Neural cell (in vitro differentiated cells): ENCODE results near the gene PDE1A. TPM values are rescaled to one million over a fixed set of nuclear protein-coding genes. Genes with fewer than 3 reads are reported as not detected.
"Not testable (repeated sequence)": the region's sequence is repeated elsewhere in the genome, so short reads cannot be mapped to it uniquely, and the experiment has no call there.

ENCODE experiments used
- H2AFZ ChIP-seq: fragments of 200-600, 300-800 bp; sonication (generic), shearing (Covaris generic); 2 replicates; pipeline ENCODE4 v1.6.0; 2014; ENCODE audit warnings: low read depth, mild to moderate bottlenecking, antibody characterized with exemption, low read length, moderate library complexity
- H3F3A ChIP-seq: fragments of 200-600 bp; shearing (Covaris generic); 2 replicates; pipeline ENCODE4 v1.6.1; 2016; ENCODE audit warnings: mild to moderate bottlenecking, moderate library complexity, mixed read lengths, antibody characterized with exemption, low read length; ENCODE audit not compliant: insufficient read depth, poor library complexity, severe bottlenecking
- H3K27ac ChIP-seq: fragments of 200-600, 300-800 bp; sonication (generic), shearing (Covaris generic); 2 replicates; pipeline ENCODE4 v1.5.1; 2014; ENCODE audit warnings: mild to moderate bottlenecking, low read length, moderate library complexity
- H3K27me3 ChIP-seq: fragments of 300-800, 200-600 bp; sonication (generic), shearing (Covaris generic); 2 replicates; pipeline ENCODE4 v1.6.0; 2014; ENCODE audit warnings: mild to moderate bottlenecking, low read depth, low read length, moderate library complexity; ENCODE audit not compliant: insufficient read depth
- H3K36me3 ChIP-seq: fragments of 300-800, 200-600 bp; sonication (generic), shearing (Covaris generic); 2 replicates; pipeline ENCODE4 v1.5.1; 2014; ENCODE audit warnings: mild to moderate bottlenecking, antibody characterized with exemption, low read length, moderate library complexity; ENCODE audit not compliant: insufficient read depth
- H3K4me2 ChIP-seq: fragments of 300-800, 200-600 bp; sonication (generic), shearing (Covaris generic); 2 replicates; pipeline ENCODE4 v1.6.0; 2014; ENCODE audit warnings: mild to moderate bottlenecking, low read length
- H3K4me3 ChIP-seq: fragments of 300-800, 200-600 bp; sonication (generic), shearing (Covaris generic); 2 replicates; pipeline ENCODE4 v1.5.1; 2014; ENCODE audit warnings: mild to moderate bottlenecking, low read length, moderate library complexity
- H3K79me2 ChIP-seq: fragments of 200-600 bp; shearing (Covaris generic); replicated peaks from 2 replicates; pipeline ENCODE4 v1.6.0; 2014; ENCODE audit warnings: mild to moderate bottlenecking, low read length, moderate library complexity; ENCODE audit not compliant: insufficient read depth
- H3K9ac ChIP-seq: fragments of 300-800, 200-600 bp; sonication (generic), shearing (Covaris generic); 2 replicates; pipeline ENCODE4 v1.6.1; 2016; ENCODE audit warnings: mild to moderate bottlenecking, low read length, mixed read lengths
- H3K9me2 ChIP-seq: fragments of 200-600 bp; shearing (Covaris generic); 2 replicates; pipeline ENCODE4 v1.6.1; 2016; ENCODE audit warnings: mild to moderate bottlenecking, low read length, mixed read lengths; ENCODE audit not compliant: insufficient read depth
- H3K9me3 ChIP-seq: fragments of 200-600, 300-800 bp; sonication (generic), shearing (Covaris generic); 2 replicates; pipeline ENCODE4 v1.6.1; 2016; ENCODE audit warnings: mild to moderate bottlenecking, mixed run types, low read length, moderate library complexity, mixed read lengths
- H4K20me1 ChIP-seq: fragments of 200-600 bp; shearing (Covaris generic); 2 replicates; pipeline ENCODE4 v1.6.1; 2016; ENCODE audit warnings: mild to moderate bottlenecking, mixed run types; ENCODE audit not compliant: insufficient read depth
- CTCF ChIP-seq: fragments of 450-650 bp; IDR thresholded peaks from 2 replicates; pipeline ENCODE4 v1.5.1; 2014; ENCODE audit warnings: antibody characterized with exemption, mild to moderate bottlenecking, moderate library complexity; ENCODE audit not compliant: poor library complexity, severe bottlenecking
- EP300 ChIP-seq: fragments of 450-650 bp; conservative IDR thresholded peaks from 2 replicates; pipeline ENCODE4 v1.6.1; 2014; ENCODE audit warnings: antibody characterized with exemption, mild to moderate bottlenecking, moderate library complexity; ENCODE audit not compliant: poor library complexity, severe bottlenecking
- EZH2 ChIP-seq: fragments of 200-600, 300-800 bp; shearing (Covaris generic), sonication (generic); IDR thresholded peaks from 2 replicates; pipeline ENCODE4 v1.6.1; 2014; ENCODE audit warnings: antibody characterized with exemption, low read length, borderline replicate concordance, mild to moderate bottlenecking; ENCODE audit not compliant: insufficient read depth, poor library complexity, severe bottlenecking
- MXI1 ChIP-seq: fragments of 450-650 bp; conservative IDR thresholded peaks from 2 replicates; pipeline ENCODE4 v1.6.1; 2014; ENCODE audit warnings: antibody characterized with exemption, mild to moderate bottlenecking; ENCODE audit not compliant: poor library complexity, severe bottlenecking
- POLR2AphosphoS5 ChIP-seq: IDR thresholded peaks from 2 replicates; pipeline ENCODE4 v1.6.1; 2012
- RAD21 ChIP-seq: fragments of 450-650 bp; conservative IDR thresholded peaks from 2 replicates; pipeline ENCODE4 v1.6.1; 2014; ENCODE audit warnings: antibody characterized with exemption, mild to moderate bottlenecking, moderate library complexity
- REST ChIP-seq: IDR thresholded peaks from 2 replicates; pipeline ENCODE4 v1.6.1; 2012; ENCODE audit warnings: borderline replicate concordance
- SMC3 ChIP-seq: fragments of 450-650 bp; conservative IDR thresholded peaks from 2 replicates; pipeline ENCODE4 v1.6.1; 2014; ENCODE audit warnings: antibody characterized with exemption, mild to moderate bottlenecking, moderate library complexity; ENCODE audit not compliant: poor library complexity
- TAF1 ChIP-seq: IDR thresholded peaks from 2 replicates; pipeline ENCODE4 v1.6.1; 2012; ENCODE audit warnings: low read depth
- polyA plus RNA-seq: library from polyadenylated mRNA; depleted of rRNA; stranded (reverse); fragments of >200 nt; gene quantifications from 2 replicates; pipeline ENCODE4 v1.2.3, GENCODE V29; 2014

PDE1A gene
- polyA plus RNA-seq, 1 donor from 2014 or later, result 1.6 TPM

DNA sequence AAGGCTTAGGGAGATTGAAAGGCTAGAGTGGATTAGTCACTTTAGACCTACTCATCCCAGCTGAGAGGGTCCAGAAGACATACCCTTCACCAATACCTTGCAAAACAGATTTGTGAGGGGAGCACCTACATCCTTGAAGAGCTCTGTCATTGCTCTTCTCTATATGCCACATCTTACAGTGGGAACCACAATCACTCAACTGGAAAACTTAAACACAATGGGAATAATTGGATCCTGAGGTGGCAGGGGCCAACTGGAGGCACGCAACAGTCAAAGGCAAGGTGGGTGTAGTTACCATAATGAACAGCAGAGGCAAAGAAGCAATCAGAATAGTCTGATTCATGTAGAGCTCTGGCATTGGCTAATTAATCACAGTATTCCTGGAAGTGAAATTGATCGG lies 35.4 kb downstream of the PDE1A start:
- Histone ChIP-seq H3K4me3 (no peak overlapping the region), H3K4me2 (no peak overlapping the region), H3K36me3 (no peaks in the 10 kb centered on the region), H3K79me2 (no peaks in the 10 kb centered on the region), H3F3A (no peaks in the 10 kb centered on the region), H3K9me2 (no peaks in the 10 kb centered on the region), H4K20me1 (no peaks in the 10 kb centered on the region), H3K9ac (no peak overlapping the region), H3K9me3 (no peaks in the 10 kb centered on the region), H3K27ac (no peak overlapping the region), H2AFZ (no peak overlapping the region), H3K27me3 (no peaks in the 10 kb centered on the region)
- TF ChIP-seq TAF1 (no peak), EP300 (no peak), POLR2AphosphoS5 (no peak), REST (no peak), RAD21 (no peak), EZH2 (no peak), SMC3 (no peak), CTCF (no peak), MXI1 (no peak)

- H3K9ac ChIP-seq, H3F3A ChIP-seq, H3K9me3 ChIP-seq, H3K4me2 ChIP-seq, H3K79me2 ChIP-seq, H3K36me3 ChIP-seq, H3K4me3 ChIP-seq, H3K9me2 ChIP-seq, H2AFZ ChIP-seq, H4K20me1 ChIP-seq, H3K27ac ChIP-seq, H3K27me3 ChIP-seq: not testable (repeated sequence)
Observed at GRCh38 chr2:182386267-182386880, 40.5 kb downstream of the PDE1A start.

DNA sequence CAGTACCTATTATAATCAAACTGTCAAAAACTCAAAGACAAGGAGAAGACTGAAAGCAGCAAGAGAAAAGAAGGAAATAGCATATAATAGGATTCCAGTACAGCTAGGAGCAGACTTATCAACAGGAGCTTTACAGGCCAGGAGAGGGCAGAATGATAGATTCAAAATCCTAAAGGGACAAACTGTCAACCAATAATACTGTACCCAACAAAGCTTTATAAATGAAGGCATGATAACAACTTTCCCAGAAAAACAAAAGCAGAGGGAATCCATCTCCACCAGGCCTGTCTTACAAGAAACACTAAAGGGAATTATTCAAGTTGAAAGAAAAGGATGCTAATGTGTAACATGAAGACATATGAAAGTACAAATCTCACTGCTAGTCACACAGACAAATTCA lies 42.0 kb downstream of the PDE1A start:
- Histone ChIP-seq H3K79me2 (no peaks in the 10 kb centered on the region), H3K9ac (no peak overlapping the region), H3K9me2 (no peaks in the 10 kb centered on the region), H3K27me3 (no peaks in the 10 kb centered on the region), H3K4me2 (no peak overlapping the region), H2AFZ (no peak overlapping the region), H4K20me1 (no peaks in the 10 kb centered on the region), H3K4me3 (no peak overlapping the region), H3K9me3 (no peaks in the 10 kb centered on the region), H3K36me3 (no peaks in the 10 kb centered on the region), H3F3A (no peaks in the 10 kb centered on the region), H3K27ac (no peak overlapping the region)
- TF ChIP-seq EP300 (no peak), MXI1 (no peak), TAF1 (no peak), REST (no peak), SMC3 (no peak), CTCF (no peak), RAD21 (no peak), EZH2 (no peak), POLR2AphosphoS5 (no peak)
